Lower leg skin (tissue), 4 donors: ENCODE measurements around the gene SLC15A5. TPM values are rescaled to one million over a fixed set of nuclear protein-coding genes. Genes with fewer than 3 reads are reported as not detected.

Experiments
- DNase-seq, 2 donors: peaks; one replicate each; pipeline ENCODE4 v3.0.0-alpha.2; 2019; ENCODE audit warnings: low spot score in 2 of 2
- H3K4me3 ChIP-seq: fragments of 200-600 bp; sonication (generic); 2 replicates; pipeline ENCODE4 v1.5.1; 2017; ENCODE audit warnings: mild to moderate bottlenecking, low read depth; ENCODE audit not compliant: poor library complexity, severe bottlenecking
- POLR2A ChIP-seq, 2 donors: fragments of 450-650 bp; IDR thresholded peaks; one replicate each; pipeline ENCODE4 v1.6.1; 2016 to 2017; ENCODE audit warnings: antibody characterized with exemption in 2 of 2, mild to moderate bottlenecking in 1 of 2, moderate library complexity in 1 of 2
- WGBS, 2 donors: methylation state at CpG; one replicate each; pipeline ENCODE4 v1.1.5; 2018; 5-methylcytosine and 5-hydroxymethylcytosine counted together
- intact Hi-C: fragments of 100-400 bp; cut with DNase I; formaldehyde crosslinking; loops from one replicate; pipeline ENCODE4 v1.15.0; 2023; ENCODE audit warnings: low total_unique reads
- total RNA-seq, 4 donors: library from RNA; depleted of rRNA; stranded (reverse); fragments of >200 nt; gene quantifications; one replicate each; pipeline ENCODE4 v1.1.0, GENCODE V29; 2016
- TF ChIP-seq, protein P1 (sequence below), 3 donors: fragments of 450-650 bp; IDR thresholded peaks; one replicate each; pipeline ENCODE4 v1.5.1; 2016; ENCODE audit warnings: antibody characterized with exemption in 3 of 3, mild to moderate bottlenecking in 3 of 3, moderate library complexity in 2 of 3

The SLC15A5 gene
- total RNA-seq, 4 donors from 2014 or later, result not detected

- TF ChIP-seq, protein P1, sequence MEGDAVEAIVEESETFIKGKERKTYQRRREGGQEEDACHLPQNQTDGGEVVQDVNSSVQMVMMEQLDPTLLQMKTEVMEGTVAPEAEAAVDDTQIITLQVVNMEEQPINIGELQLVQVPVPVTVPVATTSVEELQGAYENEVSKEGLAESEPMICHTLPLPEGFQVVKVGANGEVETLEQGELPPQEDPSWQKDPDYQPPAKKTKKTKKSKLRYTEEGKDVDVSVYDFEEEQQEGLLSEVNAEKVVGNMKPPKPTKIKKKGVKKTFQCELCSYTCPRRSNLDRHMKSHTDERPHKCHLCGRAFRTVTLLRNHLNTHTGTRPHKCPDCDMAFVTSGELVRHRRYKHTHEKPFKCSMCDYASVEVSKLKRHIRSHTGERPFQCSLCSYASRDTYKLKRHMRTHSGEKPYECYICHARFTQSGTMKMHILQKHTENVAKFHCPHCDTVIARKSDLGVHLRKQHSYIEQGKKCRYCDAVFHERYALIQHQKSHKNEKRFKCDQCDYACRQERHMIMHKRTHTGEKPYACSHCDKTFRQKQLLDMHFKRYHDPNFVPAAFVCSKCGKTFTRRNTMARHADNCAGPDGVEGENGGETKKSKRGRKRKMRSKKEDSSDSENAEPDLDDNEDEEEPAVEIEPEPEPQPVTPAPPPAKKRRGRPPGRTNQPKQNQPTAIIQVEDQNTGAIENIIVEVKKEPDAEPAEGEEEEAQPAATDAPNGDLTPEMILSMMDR (IDR thresholded peaks at IDR 0.05), result no peak
- no peak for TF ChIP-seq POLR2A (IDR thresholded peaks at IDR 0.05)
- no peak overlapping the region for H3K4me3 ChIP-seq
- intact Hi-C loops, result no loop called here
- WGBS, 2 donors, result 64 to 68% methylated on average over 4 of the region's 4 CpGs
- DNase-seq, result no peak
These were observed 51.8 kb downstream of the SLC15A5 start for GRCh38 chr12:16225692-16226091.

DNA sequence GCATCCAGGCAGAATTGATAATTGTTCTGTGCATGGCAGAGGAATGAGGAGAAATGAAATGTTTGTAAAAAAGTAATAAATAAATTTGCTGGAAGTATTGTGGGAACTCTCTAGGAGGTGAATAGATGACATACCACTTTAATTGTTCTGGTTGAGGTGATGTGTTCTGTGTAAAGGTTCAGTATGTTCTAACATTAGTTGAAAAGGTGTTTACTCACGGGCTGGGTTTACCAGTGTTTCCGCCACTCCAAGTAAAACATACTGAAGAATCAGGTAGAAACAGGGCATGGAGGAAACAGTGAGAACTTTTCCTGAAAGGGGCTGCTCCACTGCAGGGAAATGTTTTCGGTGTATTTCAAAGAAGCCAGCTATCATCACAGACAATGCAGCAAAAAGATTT lies 53.3 kb downstream of the SLC15A5 start:
- TF ChIP-seq, protein P1 (IDR thresholded peaks at IDR 0.05), result no peak
- TF ChIP-seq POLR2A (IDR thresholded peaks at IDR 0.05), result no peak
- intact Hi-C loops, result no loop called here
- DNase-seq, result no peak
- WGBS, 2 donors, result 90 to 92% methylated on average over 3 of the region's 3 CpGs
- no peak overlapping the region for H3K4me3 ChIP-seq

- intact Hi-C loops, result no loop called here
- TF ChIP-seq, protein P1 (IDR thresholded peaks at IDR 0.05), result no peak
- TF ChIP-seq POLR2A (IDR thresholded peaks at IDR 0.05), result no peak
- 96 to 99% methylated on average over 2 of the region's 2 CpGs for WGBS, 2 donors
- H3K4me3 ChIP-seq, result no peak overlapping the region
- DNase-seq, result no peak
These were observed 55.7 kb downstream of the SLC15A5 start for GRCh38 chr12:16221776-16222175.

DNA sequence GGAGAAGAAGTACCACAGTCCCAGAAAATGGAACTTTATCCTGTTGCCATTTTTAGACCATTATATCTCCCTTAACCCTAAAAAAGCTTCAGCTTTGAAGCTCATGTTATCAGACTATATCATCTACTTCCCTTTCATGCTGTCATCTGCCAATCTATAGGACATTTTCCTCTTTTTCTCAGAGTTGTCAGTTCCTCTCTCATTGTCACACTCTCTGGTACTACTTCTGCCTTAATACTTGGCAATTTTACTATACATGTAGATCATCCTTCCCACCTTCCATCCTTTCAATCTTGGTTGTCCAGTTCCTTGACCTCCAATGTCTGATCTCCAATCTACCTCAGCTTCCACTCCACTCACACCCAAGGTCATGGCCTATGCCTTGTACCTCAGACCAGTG lies 57.4 kb downstream of the SLC15A5 start:
- no peak overlapping the region for H3K4me3 ChIP-seq
- TF ChIP-seq POLR2A (IDR thresholded peaks at IDR 0.05), result no peak
- DNase-seq, result no peak
- intact Hi-C loops, result no loop called here

DNA sequence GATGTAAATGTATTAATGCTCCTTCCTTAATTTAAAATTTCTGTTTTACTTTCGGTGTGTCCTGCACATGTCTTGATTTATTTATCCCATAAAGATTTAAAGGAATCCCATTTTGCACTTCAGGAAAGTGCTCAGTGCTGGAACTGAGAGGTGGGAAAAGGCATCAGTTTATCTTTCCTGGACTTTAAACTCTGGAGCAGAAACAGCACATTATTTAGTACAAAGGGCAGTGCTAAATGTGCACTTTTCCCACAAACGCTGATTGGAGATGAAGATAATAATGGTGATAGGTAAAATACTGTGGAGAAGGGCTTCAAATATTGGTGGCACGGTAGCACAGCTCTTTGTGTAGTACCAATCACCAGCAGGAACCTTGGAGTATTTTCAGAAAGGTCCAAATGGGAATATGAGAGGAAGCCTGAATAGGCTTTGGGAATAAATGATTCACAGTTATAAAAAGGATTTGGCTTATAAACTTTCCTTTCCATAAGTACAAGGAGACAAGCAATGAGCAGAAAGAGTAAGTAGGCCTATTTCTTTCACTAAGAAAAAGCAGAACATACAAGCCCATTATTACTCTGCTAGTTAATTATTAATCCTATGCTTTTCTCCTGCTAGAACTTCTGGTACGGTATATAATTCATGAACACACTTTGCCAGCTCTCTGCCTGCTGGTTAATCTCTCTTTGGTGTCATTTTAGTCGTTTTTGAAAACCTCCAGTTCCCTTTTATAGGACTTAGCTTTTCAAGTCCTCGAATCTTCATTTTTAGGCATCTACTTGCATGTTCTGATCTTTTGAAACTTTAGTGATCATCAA lies 58.3 kb downstream of the SLC15A5 start:
- 72% methylated on average over 6 of the region's 6 CpGs for WGBS, 2 donors
- no peak for DNase-seq
- no peak for TF ChIP-seq POLR2A (IDR thresholded peaks at IDR 0.05)
- TF ChIP-seq, protein P1 (IDR thresholded peaks at IDR 0.05), result no peak
- intact Hi-C loops, result no loop called here
- H3K4me3 ChIP-seq, result no peak overlapping the region

DNA sequence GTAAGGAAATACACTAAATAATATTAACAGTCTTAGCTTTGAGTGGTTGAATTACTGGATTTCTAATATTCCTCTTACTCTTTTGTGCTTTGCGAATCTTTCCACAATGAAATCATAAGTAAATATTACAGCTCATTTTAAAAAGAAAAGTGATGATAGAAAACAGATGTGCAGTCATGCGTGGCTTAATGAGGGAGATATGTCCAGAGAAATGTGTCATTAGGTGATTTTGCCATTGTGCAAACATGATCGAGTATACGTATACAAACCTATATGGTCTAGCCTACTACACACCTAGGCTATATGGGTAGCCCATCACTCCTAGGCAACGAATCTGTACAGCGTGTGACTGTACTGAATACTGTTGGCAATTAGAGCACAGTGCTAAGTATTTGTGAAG lies 59.3 kb downstream of the SLC15A5 start:
- WGBS, 2 donors, result 66 to 67% methylated on average over 6 of the region's 6 CpGs
- H3K4me3 ChIP-seq, result no peak overlapping the region
- no peak for TF ChIP-seq POLR2A (IDR thresholded peaks at IDR 0.05)
- TF ChIP-seq, protein P1 (IDR thresholded peaks at IDR 0.05), result no peak
- intact Hi-C loops, result no loop called here
- no peak for DNase-seq
